IgD-negative memory B cell (primary cell): Measurements from ENCODE around the gene SEC22C. TPM values are rescaled to one million over a fixed set of nuclear protein-coding genes. Genes with fewer than 3 reads are reported as not detected.

Experiments used
- polyA plus RNA-seq: library from polyadenylated mRNA; unstranded; fragments of 300-500 nt; fragmentation: Illumina TruSeq; gene quantifications from one replicate; pipeline ENCODE4 v1.2.3, GENCODE V29; 2021

The SEC22C gene
- polyA plus RNA-seq, 1 donor from 2014 or later = 30.1 TPM

Other genes with a start within 250 kb of the SEC22C start
- gene LYZL4, start 171.4 kb downstream of the SEC22C start, polyA plus RNA-seq = not detected
- 3.1 TPM for gene VIPR1, start 79.3 kb downstream of the SEC22C start, polyA plus RNA-seq
- 145 TPM for gene SS18L2, start 8.9 kb upstream of the SEC22C start, polyA plus RNA-seq
- gene NKTR, start 18.7 kb upstream of the SEC22C start, polyA plus RNA-seq = 14.7 TPM
- 0.11 TPM for gene ZBTB47, start 71.7 kb upstream of the SEC22C start, polyA plus RNA-seq
- not detected for gene KLHL40, start 103.6 kb upstream of the SEC22C start, polyA plus RNA-seq
- not detected for gene HHATL, start 120.8 kb upstream of the SEC22C start, polyA plus RNA-seq
- 1.1 TPM for gene CCDC13, start 191.3 kb upstream of the SEC22C start, polyA plus RNA-seq
- gene HIGD1A, start 222.5 kb upstream of the SEC22C start, polyA plus RNA-seq = 66.7 TPM
- not detected for gene ACKR2, start 227.5 kb upstream of the SEC22C start, polyA plus RNA-seq